WI38 (cell line): ENCODE measurements around the gene ELMOD1.

Experiments
- H3K4me3 ChIP-seq: 2 replicates; pipeline ENCODE4 v1.5.1; 2011; ENCODE audit warnings: low read depth, mild to moderate bottlenecking, control low read depth, low read length
- CTCF ChIP-seq: IDR thresholded peaks from 2 replicates; pipeline ENCODE4 v1.5.1; 2012; ENCODE audit warnings: low read depth, mild to moderate bottlenecking, control low read depth, low read length

The ELMOD1 gene

GRCh38 chr11:107707215-107707671, 116.3 kb downstream of the ELMOD1 start:
- no peak for TF ChIP-seq CTCF
- no peak overlapping the region for H3K4me3 ChIP-seq

- TF ChIP-seq CTCF: no peak
- H3K4me3 ChIP-seq: no peak overlapping the region
Observed at GRCh38 chr11:107707807-107708206, 116.9 kb downstream of the ELMOD1 start.

GRCh38 chr11:107708792-107709191, 117.8 kb downstream of the ELMOD1 start:
- no peak overlapping the region for H3K4me3 ChIP-seq
- no peak for TF ChIP-seq CTCF

- H3K4me3 ChIP-seq: no peak overlapping the region
- no peak for TF ChIP-seq CTCF
Observed at GRCh38 chr11:107710301-107710700, 119.4 kb downstream of the ELMOD1 start.

- no peak for TF ChIP-seq CTCF
Observed at GRCh38 chr11:107711861-107712755, 121.2 kb downstream of the ELMOD1 start, which contains the start of gene SLN. Gene SLN (minus strand): TSS chr11:107712056.

GRCh38 chr11:107713009-107713408, 122.1 kb downstream of the ELMOD1 start:
- TF ChIP-seq CTCF: no peak
- no peak overlapping the region for H3K4me3 ChIP-seq

More at GRCh38 chr11:107711861-107712755, 121.2 kb downstream of the ELMOD1 start, which contains the start of gene SLN:
- no peak within 1 kb of the TSS for H3K4me3 ChIP-seq
